ENCODE results near the gene NLRP5.

DNA sequence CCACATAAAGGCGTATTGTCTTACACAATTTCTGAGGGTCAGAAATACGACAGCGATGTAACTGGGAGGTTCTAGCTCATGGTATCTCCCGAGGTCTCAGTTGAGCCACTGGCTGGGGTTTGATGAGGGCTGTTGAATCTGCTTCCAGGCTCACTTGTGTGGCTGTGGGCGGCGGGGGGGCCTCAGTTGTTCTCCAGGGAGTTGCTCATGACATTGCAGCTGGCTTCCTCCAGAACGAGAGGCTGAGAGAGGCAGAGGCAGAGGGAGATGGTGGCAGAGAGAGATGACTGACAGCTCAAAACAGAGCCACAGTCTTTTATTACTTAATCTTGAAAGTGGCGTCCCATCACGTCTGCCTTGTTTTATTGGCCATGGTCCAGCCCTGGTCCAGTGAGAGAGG, 6.2 kb upstream of the NLRP5 start:
- TF ChIP-seq POLR2A (IDR thresholded peaks at IDR 0.05; ENCODE audit: control extremely low read depth in 1 of 2, low read depth in 2 of 2, low read length in 2 of 2) (no peak), RFX5 (IDR thresholded peaks at IDR 0.05; ENCODE audit: borderline replicate concordance, low read depth, low read length) (no peak), BRCA1 (IDR thresholded peaks at IDR 0.05; ENCODE audit: low read depth, low read length) (no peak), KDM1A (IDR thresholded peaks at IDR 0.05; ENCODE audit: borderline replicate concordance, low read length) (no peak), TAF1 (IDR thresholded peaks at IDR 0.05; ENCODE audit: low read depth, low read length) (no peak), MAFK (IDR thresholded peaks at IDR 0.05; ENCODE audit: low read depth, low read length) (no peak), SRF (IDR thresholded peaks at IDR 0.05; ENCODE audit: low read depth, low read length) (no peak), TCF12 (IDR thresholded peaks at IDR 0.05; ENCODE audit: low read depth, low read length) (no peak), TBP (IDR thresholded peaks at IDR 0.05; ENCODE audit: low read depth, low read length) (no peak), POLR2AphosphoS5 (IDR thresholded peaks at IDR 0.05; ENCODE audit: low read depth, low read length) (no peak), CEBPB (IDR thresholded peaks at IDR 0.05; ENCODE audit: low read depth, low read length) (no peak), EP300 (IDR thresholded peaks at IDR 0.05; ENCODE audit: borderline replicate concordance in 1 of 2, low read depth in 2 of 2, low read length in 2 of 2) (no peak)
- TF ChIP-seq, protein P1, sequence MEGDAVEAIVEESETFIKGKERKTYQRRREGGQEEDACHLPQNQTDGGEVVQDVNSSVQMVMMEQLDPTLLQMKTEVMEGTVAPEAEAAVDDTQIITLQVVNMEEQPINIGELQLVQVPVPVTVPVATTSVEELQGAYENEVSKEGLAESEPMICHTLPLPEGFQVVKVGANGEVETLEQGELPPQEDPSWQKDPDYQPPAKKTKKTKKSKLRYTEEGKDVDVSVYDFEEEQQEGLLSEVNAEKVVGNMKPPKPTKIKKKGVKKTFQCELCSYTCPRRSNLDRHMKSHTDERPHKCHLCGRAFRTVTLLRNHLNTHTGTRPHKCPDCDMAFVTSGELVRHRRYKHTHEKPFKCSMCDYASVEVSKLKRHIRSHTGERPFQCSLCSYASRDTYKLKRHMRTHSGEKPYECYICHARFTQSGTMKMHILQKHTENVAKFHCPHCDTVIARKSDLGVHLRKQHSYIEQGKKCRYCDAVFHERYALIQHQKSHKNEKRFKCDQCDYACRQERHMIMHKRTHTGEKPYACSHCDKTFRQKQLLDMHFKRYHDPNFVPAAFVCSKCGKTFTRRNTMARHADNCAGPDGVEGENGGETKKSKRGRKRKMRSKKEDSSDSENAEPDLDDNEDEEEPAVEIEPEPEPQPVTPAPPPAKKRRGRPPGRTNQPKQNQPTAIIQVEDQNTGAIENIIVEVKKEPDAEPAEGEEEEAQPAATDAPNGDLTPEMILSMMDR (IDR thresholded peaks at IDR 0.05; ENCODE audit: control extremely low read depth in 1 of 3, insufficient read depth in 1 of 3, low read depth in 1 of 3, low read length in 3 of 3): no peak
